ENCODE results near the gene ARHGAP1.

Gene ARHGAP1

DNA sequence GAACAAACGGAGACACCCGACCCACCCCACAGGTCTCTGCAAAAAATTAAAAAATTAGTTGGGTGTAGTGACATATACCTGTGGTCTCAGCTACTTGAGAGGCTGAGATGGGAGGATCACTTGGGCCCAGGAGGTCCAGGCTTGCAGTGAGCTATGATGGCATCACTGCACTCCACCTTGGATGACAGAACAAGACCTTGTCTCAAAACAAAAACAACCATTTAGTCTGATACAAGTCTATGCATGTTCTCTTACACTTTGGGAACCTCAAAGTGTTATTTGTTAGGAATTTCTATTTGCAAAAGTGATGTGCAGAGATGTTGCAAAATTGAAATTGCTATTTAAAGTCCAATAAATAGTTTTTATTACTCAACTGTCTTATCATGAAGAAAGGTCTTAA is 68.7 kb downstream of the ARHGAP1 start:
- TF ChIP-seq, protein P1, sequence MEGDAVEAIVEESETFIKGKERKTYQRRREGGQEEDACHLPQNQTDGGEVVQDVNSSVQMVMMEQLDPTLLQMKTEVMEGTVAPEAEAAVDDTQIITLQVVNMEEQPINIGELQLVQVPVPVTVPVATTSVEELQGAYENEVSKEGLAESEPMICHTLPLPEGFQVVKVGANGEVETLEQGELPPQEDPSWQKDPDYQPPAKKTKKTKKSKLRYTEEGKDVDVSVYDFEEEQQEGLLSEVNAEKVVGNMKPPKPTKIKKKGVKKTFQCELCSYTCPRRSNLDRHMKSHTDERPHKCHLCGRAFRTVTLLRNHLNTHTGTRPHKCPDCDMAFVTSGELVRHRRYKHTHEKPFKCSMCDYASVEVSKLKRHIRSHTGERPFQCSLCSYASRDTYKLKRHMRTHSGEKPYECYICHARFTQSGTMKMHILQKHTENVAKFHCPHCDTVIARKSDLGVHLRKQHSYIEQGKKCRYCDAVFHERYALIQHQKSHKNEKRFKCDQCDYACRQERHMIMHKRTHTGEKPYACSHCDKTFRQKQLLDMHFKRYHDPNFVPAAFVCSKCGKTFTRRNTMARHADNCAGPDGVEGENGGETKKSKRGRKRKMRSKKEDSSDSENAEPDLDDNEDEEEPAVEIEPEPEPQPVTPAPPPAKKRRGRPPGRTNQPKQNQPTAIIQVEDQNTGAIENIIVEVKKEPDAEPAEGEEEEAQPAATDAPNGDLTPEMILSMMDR (conservative IDR thresholded peaks at IDR 0.05; ENCODE audit: low read depth, low read length) = no peak

DNA sequence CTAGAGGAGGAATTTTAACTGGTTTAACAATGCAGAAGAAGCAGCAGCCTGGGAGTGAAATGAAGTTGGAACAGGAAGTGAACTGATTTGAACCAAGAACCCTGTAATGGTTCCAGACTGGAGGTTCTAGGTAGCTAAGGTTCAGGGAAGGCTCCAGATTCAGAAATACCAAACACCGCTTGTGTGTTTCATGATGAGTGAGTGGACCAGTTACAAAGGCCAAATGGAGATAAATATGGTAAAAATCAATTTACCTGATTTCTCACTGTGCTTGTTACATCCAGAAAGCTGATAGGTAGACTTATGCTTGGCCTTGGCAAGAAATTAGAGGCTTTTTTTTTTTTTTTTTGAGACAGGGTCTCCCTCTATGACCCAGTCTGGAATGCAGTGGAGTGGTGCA is 70.2 kb downstream of the ARHGAP1 start:
- TF ChIP-seq, protein P1 (conservative IDR thresholded peaks at IDR 0.05; ENCODE audit: low read depth, low read length) = no peak
- no peak for DNase-seq (ENCODE audit: low read depth)
- H3K4me3 ChIP-seq (ENCODE audit: low read length) = no peak overlapping the region

More for the DNA sequence above, 68.7 kb downstream of the ARHGAP1 start:
- no peak overlapping the region for H3K4me3 ChIP-seq (ENCODE audit: low read length)
- DNase-seq (ENCODE audit: low read depth) = no peak

DNA sequence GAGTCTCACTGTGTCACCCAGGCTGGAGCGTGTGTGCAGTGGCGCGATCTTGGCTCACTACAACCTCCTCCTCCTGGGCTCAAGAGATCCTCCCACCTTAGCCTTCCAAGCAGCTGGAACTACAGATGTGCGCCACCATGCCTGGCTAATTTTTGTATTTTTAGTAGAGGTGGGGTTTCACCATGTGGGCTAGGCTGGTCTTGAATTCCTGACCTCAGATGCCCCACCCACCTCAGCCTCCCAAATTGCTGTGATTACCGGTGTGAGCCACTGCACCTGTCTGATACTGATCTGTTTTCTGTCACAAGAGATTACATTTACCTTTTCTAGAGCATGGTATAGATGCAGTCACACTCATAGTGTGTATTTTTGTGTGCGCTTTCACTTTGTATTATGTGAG is 71.5 kb downstream of the ARHGAP1 start:
- DNase-seq (ENCODE audit: low read depth) = no peak
- no peak overlapping the region for H3K4me3 ChIP-seq (ENCODE audit: low read length)

More for the DNA sequence above, 71.5 kb downstream of the ARHGAP1 start:
- TF ChIP-seq, protein P1 (conservative IDR thresholded peaks at IDR 0.05; ENCODE audit: low read depth, low read length) = no peak
